HepG2 (cell line): ENCODE results near the gene ZXDC. TPM values are rescaled to one million over a fixed set of nuclear protein-coding genes. Genes with fewer than 3 reads are reported as not detected.

Experiments used
- ATAC-seq: fragments of 200-7000 bp; cut with Tn5 transposase; 3 replicates; pipeline ENCODE4 v1.9.1; 2020; ENCODE audit warnings: mild to moderate bottlenecking, moderate library complexity
- BruUV-seq: library from RNA; stranded (reverse); fragments of 400-500 nt; replicated peaks from 2 replicates; lab custom pipeline; 2021; lab: Mats Ljungman, UMichigan
- CTCF ChIA-PET: fragments of 300-600 bp; formaldehyde crosslinking; extraction: SDS; loops from one replicate; lab custom pipeline; 2021; ENCODE audit warnings: low total read pairs, inconsistent platforms, low intra/inter-chr PET ratio; lab: Yijun Ruan, JAX
- POLR2A ChIA-PET: fragments of 350-600 bp; sonication (Branson Sonifier 250); formaldehyde crosslinking; loops from one replicate; lab custom pipeline; 2020; ENCODE audit warnings: antibody characterized with exemption, inconsistent platforms; lab: Yijun Ruan, JAX
- DNase-seq: peaks from one replicate; pipeline ENCODE4 v3.0.0-alpha.2; 2015; ENCODE audit warnings: low spot score
- FAIRE-seq: peaks from 3 replicates; lab custom pipeline; 2011; peaks lifted over from hg19 to GRCh38; lab: Jason Lieb, UNC
- H2AFZ ChIP-seq: one replicate; pipeline ENCODE4 v1.6.1; 2011; ENCODE audit warnings: low read length, inconsistent platforms
- H3K27ac ChIP-seq: fragments of 300-600 bp; 3 replicates; pipeline ENCODE4 v1.8.0; 2011; ENCODE audit warnings: mixed run types, mild to moderate bottlenecking, mixed read lengths, low read length, inconsistent platforms; ENCODE audit not compliant: insufficient read depth; ENCODE audit errors: extremely low read length
- H3K27me3 ChIP-seq, 2 experiments: fragments of 200-600 bp in 1 of 2; 2 replicates in 1 of 2; 3 replicates in 1 of 2; pipeline versions ENCODE4 v1.6.0 to v1.8.0; 2011; ENCODE audit warnings: low read length in 2 of 2, mild to moderate bottlenecking in 2 of 2, moderate library complexity in 2 of 2, inconsistent platforms in 1 of 2; ENCODE audit not compliant: insufficient read depth in 2 of 2, control insufficient read depth in 1 of 2
- H3K36me3 ChIP-seq, 2 experiments: fragments of 200-600 bp in 1 of 2; replicated peaks in 1 of 2; 2 replicates in 1 of 2; 3 replicates in 1 of 2; pipeline versions ENCODE4 v1.5.1 to v1.8.0; 2011; ENCODE audit warnings: low read length in 2 of 2, inconsistent platforms in 1 of 2; ENCODE audit not compliant: insufficient read depth in 2 of 2, control insufficient read depth in 1 of 2
- H3K4me1 ChIP-seq: 2 replicates; pipeline ENCODE4 v1.5.1; 2012; ENCODE audit warnings: low read length, inconsistent platforms; ENCODE audit not compliant: insufficient read depth
- H3K4me2 ChIP-seq: 2 replicates; pipeline ENCODE4 v1.6.0; 2011; ENCODE audit warnings: low read depth, low read length, inconsistent platforms
- H3K4me3 ChIP-seq, 3 experiments: fragments of 200-600 bp in 1 of 3; sonication (generic), shearing (Covaris generic) in 1 of 3; replicated peaks in 1 of 3; 2 replicates each; pipeline ENCODE4 v1.5.1; 2011 to 2016; ENCODE audit warnings: low read length in 3 of 3, inconsistent platforms in 2 of 3, low read depth in 2 of 3, mild to moderate bottlenecking in 2 of 3, control low read depth in 1 of 3, mixed read lengths in 1 of 3; ENCODE audit not compliant: insufficient read depth in 1 of 3
- H3K79me2 ChIP-seq: one replicate; pipeline ENCODE4 v1.6.1; 2011; ENCODE audit warnings: low read length, inconsistent platforms; ENCODE audit not compliant: insufficient read depth
- H3K9ac ChIP-seq: 2 replicates; pipeline ENCODE4 v1.6.0; 2011; ENCODE audit warnings: mild to moderate bottlenecking, low read depth, low read length, inconsistent platforms; ENCODE audit not compliant: insufficient read depth
- H3K9me3 ChIP-seq: 2 replicates; pipeline ENCODE4 v1.5.1; 2012; ENCODE audit warnings: mild to moderate bottlenecking, low read length
- H4K20me1 ChIP-seq: 2 replicates; pipeline ENCODE4 v1.6.0; 2011; ENCODE audit warnings: inconsistent platforms, mild to moderate bottlenecking, low read length, moderate library complexity; ENCODE audit not compliant: insufficient read depth
- E2F2 ChIP-seq: sonication (generic); formaldehyde crosslinking; IDR thresholded peaks from 2 replicates; pipeline ENCODE4 v1.4.0; 2020; ENCODE audit warnings: missing genetic modification reagents, borderline replicate concordance
- HIVEP1 ChIP-seq: sonication (generic); formaldehyde crosslinking; IDR thresholded peaks from 2 replicates; pipeline ENCODE4 v1.4.0; 2020; ENCODE audit warnings: mild to moderate bottlenecking, missing genetic modification reagents
- JUNB ChIP-seq: sonication (generic); formaldehyde crosslinking; IDR thresholded peaks from 2 replicates; pipeline ENCODE4 v1.8.0; 2022; ENCODE audit warnings: missing genetic modification reagents, mild to moderate bottlenecking, borderline replicate concordance
- SPEN ChIP-seq: sonication (generic); formaldehyde crosslinking; IDR thresholded peaks from 2 replicates; pipeline ENCODE4 v1.5.1; 2020; ENCODE audit warnings: low read depth, mild to moderate bottlenecking, missing genetic modification reagents
- ZNF567 ChIP-seq: sonication (generic); formaldehyde crosslinking; IDR thresholded peaks from 2 replicates; pipeline ENCODE4 v1.8.1; 2023; ENCODE audit warnings: mild to moderate bottlenecking, missing genetic modification reagents, borderline replicate concordance
- ZNF619 ChIP-seq: sonication (generic); formaldehyde crosslinking; IDR thresholded peaks from 2 replicates; pipeline ENCODE4 v1.4.0; 2020; ENCODE audit warnings: mild to moderate bottlenecking, missing genetic modification reagents
- ZNF749 ChIP-seq: sonication (generic); formaldehyde crosslinking; IDR thresholded peaks from 2 replicates; pipeline ENCODE4 v1.8.0; 2022; ENCODE audit warnings: mild to moderate bottlenecking, missing genetic modification reagents, moderate library complexity, borderline replicate concordance
- ZSCAN31 ChIP-seq: sonication (generic); formaldehyde crosslinking; IDR thresholded peaks from 2 replicates; pipeline ENCODE4 v1.5.0; 2020; ENCODE audit warnings: low read depth, mild to moderate bottlenecking, missing genetic modification reagents
- WGBS: methylation state at CpG from one replicate; pipeline ENCODE4 v1.1.6; 2017; ENCODE audit warnings: low lambda C conversion rate; 5-methylcytosine and 5-hydroxymethylcytosine counted together
- in situ Hi-C: cut with HindIII; loops from 2 replicates; pipeline ENCODE4 v1.10.0; 2017; ENCODE audit warnings: low pct_unique_long_range_greater_than_20kb; ENCODE audit not compliant: extremely low pct_ligation_motif_present
- intact Hi-C: fragments of 100-400 bp; cut with micrococcal nuclease; formaldehyde crosslinking; loops from one replicate; pipeline ENCODE4 v1.10.0; 2022; ENCODE audit not compliant: unreplicated experiment
- polyA plus RNA-seq, 8 experiments: library from polyadenylated mRNA; depleted of rRNA in 3 of 8; stranded (reverse) in 7 of 8; unstranded in 1 of 8; fragments of >200 nt; fragmentation: Illumina TruSeq in 4 of 8; extraction: Trizol in 4 of 8; gene quantifications; 2 replicates each; pipeline versions ENCODE4 v1.2.1 to v1.2.3, GENCODE V29; 2011 to 2016; ENCODE audit warnings: low read depth in 4 of 8, missing spikeins in 1 of 8, mixed read lengths in 1 of 8; ENCODE audit not compliant: insufficient read depth in 1 of 8
- total RNA-seq, 5 experiments: library from RNA; depleted of rRNA; stranded (reverse); fragments of >200 nt; fragmentation: Illumina TruSeq; extraction: Trizol; gene quantifications; 2 replicates each; pipeline ENCODE4 v1.2.3, GENCODE V29; 2016; ENCODE audit warnings: low read depth in 1 of 5

ZXDC gene
- total and polyA plus RNA-seq, 2 of the 13 experiments (the other 11 are each of a cell fraction or from before 2014, with no cell fraction given) = 17.6 to 21.2 TPM

GRCh38 chr3:126422121-126422520, 53.6 kb downstream of the ZXDC start:
- in situ Hi-C loops (no loop called here), intact Hi-C loops (no loop called here)
- H3K27ac ChIP-seq = no peak overlapping the region
- no peaks in the 10 kb centered on the region for H3K36me3 ChIP-seq
- WGBS = 67% methylated on average over 3 of the region's 8 CpGs
- no peaks in the 10 kb centered on the region for H3K79me2 ChIP-seq
- no peak overlapping the region for H3K4me3 ChIP-seq
- no peak for FAIRE-seq
- ATAC-seq = no peak
- H3K27me3 ChIP-seq = peaks cover 1 to 5% of the 10 kb centered on the region in 2 experiments; a peak in 2 of 5 replicates
- H4K20me1 ChIP-seq = no peaks in the 10 kb centered on the region
- BruUV-seq = no TSS peak
- POLR2A ChIA-PET = no interaction called here
- CTCF ChIA-PET = no interaction called here
- H3K9ac ChIP-seq = no peak overlapping the region
- no peak overlapping the region for H3K4me2 ChIP-seq
- peaks cover 13% of the 10 kb centered on the region for H3K9me3 ChIP-seq
- H3K4me1 ChIP-seq = peaks cover 29% of the 10 kb centered on the region
- TF ChIP-seq SPEN (CRISPR knock-in tag) (no peak), JUNB (CRISPR knock-in tag) (no peak), ZNF567 (CRISPR knock-in tag) (no peak), ZNF749 (no peak), HIVEP1 (CRISPR knock-in tag) (no peak), ZSCAN31 (CRISPR knock-in tag) (no peak), E2F2 (CRISPR knock-in tag) (no peak), ZNF619 (CRISPR knock-in tag) (no peak)
- H2AFZ ChIP-seq = no peak overlapping the region
- no peak for DNase-seq
